PC-9 (cell line): Measurements from ENCODE around the gene KIAA1958. TPM values are rescaled to one million over a fixed set of nuclear protein-coding genes. Genes with fewer than 3 reads are reported as not detected.

Experiments used
- BruUV-seq: library from RNA; stranded (reverse); fragments of 400-500 nt; replicated peaks from 2 replicates; lab custom pipeline; 2021; lab: Mats Ljungman, UMichigan
- CTCF ChIA-PET: fragments of 300-600 bp; sonication (Branson Sonifier 250); formaldehyde crosslinking; loops from one replicate; lab custom pipeline; 2022; ENCODE audit warnings: antibody characterized with exemption; lab: Charles Lee
- POLR2A ChIA-PET: fragments of 300-600 bp; sonication (Branson Sonifier 250); formaldehyde crosslinking; loops from one replicate; lab custom pipeline; 2022; ENCODE audit warnings: antibody characterized with exemption; ENCODE audit not compliant: unreplicated experiment; lab: Charles Lee
- DNase-seq, 2 experiments: peaks; one replicate each; pipeline versions ENCODE4 v3.0.0 to v3.0.0-alpha.2; 2015 to 2022; ENCODE audit warnings: mixed read lengths in 1 of 2
- H2AFZ ChIP-seq: fragments of 200-600 bp; sonication (generic); 2 replicates; pipeline ENCODE4 v1.8.1; 2017; ENCODE audit warnings: antibody characterized with exemption
- H3F3A ChIP-seq: fragments of 200-600 bp; sonication (generic); 2 replicates; pipeline ENCODE4 v1.8.1; 2017; ENCODE audit warnings: antibody characterized with exemption, mild to moderate bottlenecking, low read depth; ENCODE audit not compliant: insufficient read depth
- H3K27ac ChIP-seq: fragments of 200-600 bp; sonication (generic); 2 replicates; pipeline ENCODE4 v1.6.1; 2016; ENCODE audit warnings: mixed run types
- H3K27me3 ChIP-seq: fragments of 200-600 bp; sonication (generic); 2 replicates; pipeline ENCODE4 v1.6.1; 2016; ENCODE audit warnings: low read depth, mixed run types; ENCODE audit not compliant: insufficient read depth
- H3K36me3 ChIP-seq: fragments of 200-600 bp; sonication (generic); 2 replicates; pipeline ENCODE4 v1.6.1; 2016; ENCODE audit warnings: low read depth, mixed run types
- H3K4me1 ChIP-seq: fragments of 200-600 bp; sonication (generic); replicated peaks from 2 replicates; pipeline ENCODE4 v1.6.1; 2016; ENCODE audit warnings: mixed run types; ENCODE audit not compliant: insufficient read depth
- H3K4me2 ChIP-seq: fragments of 200-600 bp; sonication (generic); 2 replicates; pipeline ENCODE4 v1.6.1; 2017; ENCODE audit warnings: mixed run types
- H3K4me3 ChIP-seq: fragments of 200-600 bp; sonication (generic); 2 replicates; pipeline ENCODE4 v1.6.1; 2016; ENCODE audit warnings: mixed run types
- H3K79me2 ChIP-seq: fragments of 200-600 bp; sonication (generic); 2 replicates; pipeline ENCODE4 v1.6.1; 2017; ENCODE audit warnings: low read depth, mixed run types
- H3K9me2 ChIP-seq: fragments of 200-600 bp; sonication (generic); 2 replicates; pipeline ENCODE4 v1.8.1; 2017; ENCODE audit warnings: mild to moderate bottlenecking; ENCODE audit not compliant: insufficient read depth
- H3K9me3 ChIP-seq: fragments of 200-600 bp; sonication (generic); 2 replicates; pipeline ENCODE4 v1.8.1; 2016; ENCODE audit warnings: low read depth; ENCODE audit not compliant: insufficient read depth
- H4K20me1 ChIP-seq: fragments of 200-600 bp; sonication (generic); 2 replicates; pipeline ENCODE4 v1.8.1; 2017; ENCODE audit not compliant: insufficient read depth
- CTCF ChIP-seq: fragments of 200-600 bp; sonication (generic); conservative IDR thresholded peaks from 2 replicates; pipeline ENCODE4 v1.6.1; 2017; ENCODE audit warnings: mixed run types, antibody characterized with exemption, mild to moderate bottlenecking, moderate library complexity
- EZH2 ChIP-seq: fragments of 200-600 bp; sonication (generic); IDR thresholded peaks from 2 replicates; pipeline ENCODE4 v1.8.0; 2017; ENCODE audit warnings: antibody characterized with exemption, low read depth
- intact Hi-C: fragments of 100-400 bp; cut with micrococcal nuclease; formaldehyde crosslinking; loops from one replicate; pipeline ENCODE4 v1.10.0; 2022; ENCODE audit not compliant: unreplicated experiment
- total RNA-seq: library from RNA; stranded (reverse); gene quantifications from 2 replicates; pipeline ENCODE4 v1.2.3, GENCODE V29; 2021

Gene KIAA1958
- total RNA-seq, 1 experiment from 2014 or later: 19.5 TPM

GRCh38 chr9:112502175-112502946, 15.7 kb downstream of the KIAA1958 start:
- POLR2A ChIA-PET: interaction anchor here (0.6 to 0.7 kb wide), 2 partner anchors 857 to 974 kb away, joined by 4 to 7 read pairs; no protein-coding TSS in a partner anchor
- no peak overlapping the region for H3K4me3 ChIP-seq
- CTCF ChIA-PET: no interaction called here

GRCh38 chr9:112503170-112503569, 16.5 kb downstream of the KIAA1958 start:
- CTCF ChIA-PET: no interaction called here

More at GRCh38 chr9:112502175-112502946, 15.7 kb downstream of the KIAA1958 start:
- no peaks in the 10 kb centered on the region for H4K20me1 ChIP-seq
- BruUV-seq: no TSS peak
- intact Hi-C loops: no loop called here
- H3K36me3 ChIP-seq: no peaks in the 10 kb centered on the region
- no peaks in the 10 kb centered on the region; the same call in 1 of the 2 replicates for H3K9me2 ChIP-seq
- peak overlapping the region; percentile 46; the same call in 1 of the 2 replicates for H3K27ac ChIP-seq
- DNase-seq: no peak
- TF ChIP-seq EZH2 (no peak), CTCF (no peak)
- H3F3A ChIP-seq: no peaks in the 10 kb centered on the region
- H3K4me2 ChIP-seq: no peak overlapping the region
- H3K9me3 ChIP-seq: no peaks in the 10 kb centered on the region
- H3K27me3 ChIP-seq: no peaks in the 10 kb centered on the region
- peaks cover 15% of the 10 kb centered on the region for H3K4me1 ChIP-seq
- peaks cover 17% of the 10 kb centered on the region for H3K79me2 ChIP-seq
- H2AFZ ChIP-seq: no peak overlapping the region

GRCh38 chr9:112505086-112505485, 18.5 kb downstream of the KIAA1958 start:
- no peak overlapping the region for H3K4me2 ChIP-seq

More at GRCh38 chr9:112503170-112503569, 16.5 kb downstream of the KIAA1958 start:
- POLR2A ChIA-PET: interaction anchor here (0.7 kb wide), 1 partner anchor 39 kb away, joined by 5 read pairs; no protein-coding TSS in a partner anchor
- Histone ChIP-seq H3K27me3 (no peaks in the 10 kb centered on the region), H3K9me2 (no peaks in the 10 kb centered on the region; the same call in 1 of the 2 replicates), H3K9me3 (no peaks in the 10 kb centered on the region), H3K36me3 (no peaks in the 10 kb centered on the region), H3K4me1 (peaks cover 15% of the 10 kb centered on the region), H3K79me2 (peaks cover 21% of the 10 kb centered on the region), H3K4me2 (no peak overlapping the region), H3K4me3 (no peak overlapping the region), H4K20me1 (no peaks in the 10 kb centered on the region), H2AFZ (no peak overlapping the region), H3K27ac (no peak overlapping the region), H3F3A (no peaks in the 10 kb centered on the region)
- intact Hi-C loops: no loop called here
- BruUV-seq: no TSS peak
- TF ChIP-seq CTCF (no peak), EZH2 (no peak)
- no peak for DNase-seq

More at GRCh38 chr9:112505086-112505485, 18.5 kb downstream of the KIAA1958 start:
- Histone ChIP-seq H3K79me2 (peaks cover 18% of the 10 kb centered on the region), H3K9me3 (no peaks in the 10 kb centered on the region), H2AFZ (no peak overlapping the region), H3K4me3 (no peak overlapping the region), H4K20me1 (no peaks in the 10 kb centered on the region), H3K4me1 (peaks cover 15% of the 10 kb centered on the region), H3K27ac (no peak overlapping the region), H3F3A (no peaks in the 10 kb centered on the region), H3K27me3 (no peaks in the 10 kb centered on the region), H3K36me3 (no peaks in the 10 kb centered on the region), H3K9me2 (no peaks in the 10 kb centered on the region; the same call in 1 of the 2 replicates)
- TF ChIP-seq CTCF (no peak), EZH2 (no peak)
- no peak for DNase-seq
- CTCF ChIA-PET: no interaction called here
- no TSS peak for BruUV-seq
- intact Hi-C loops: no loop called here
- POLR2A ChIA-PET: interaction anchor here (0.5 kb wide), 1 partner anchor 13 kb away, joined by 6 read pairs; no protein-coding TSS in a partner anchor
